K562 (cell line): Measurements from ENCODE around the gene ANXA2. TPM values are rescaled to one million over a fixed set of nuclear protein-coding genes. Genes with fewer than 3 reads are reported as not detected.
A peak's percentile ranks its signal among the peaks of the same experiment; 100 is the strongest.

ENCODE experiments used
- ATAC-seq: fragments of 200-7000 bp; cut with Tn5 transposase; 3 replicates; pipeline ENCODE4 v1.9.1; 2020; ENCODE audit warnings: moderate library complexity
- BruUV-seq: library from RNA; stranded (reverse); fragments of 400-500 nt; replicated peaks from 2 replicates; lab custom pipeline; 2021; lab: Mats Ljungman, UMichigan
- CTCF ChIA-PET: fragments of 300-600 bp; formaldehyde crosslinking; extraction: SDS; loops from one replicate; lab custom pipeline; 2021; ENCODE audit warnings: low intra/inter-chr PET ratio; lab: Yijun Ruan, JAX
- POLR2A ChIA-PET: fragments of 300-600, 350-650 bp; sonication (Branson Sonifier 250); formaldehyde crosslinking; extraction: SDS; loops from one replicate; lab custom pipeline; 2021; ENCODE audit warnings: antibody characterized with exemption, inconsistent platforms; lab: Yijun Ruan, JAX
- DNase-seq, 4 experiments: peaks; one replicate each; pipeline versions ENCODE4 v3.0.0 to v3.0.0-alpha.2; 2011 to 2018; ENCODE audit warnings: low spot score in 3 of 4, mixed read lengths in 3 of 4; ENCODE audit errors: extremely low read depth in 1 of 4
- FAIRE-seq: peaks from 2 replicates; lab custom pipeline; 2011; peaks lifted over from hg19 to GRCh38; lab: Jason Lieb, UNC
- H2AFZ ChIP-seq: 2 replicates; pipeline ENCODE4 v1.6.0; 2011; ENCODE audit warnings: low read depth, low read length, control low read depth, inconsistent platforms
- H3K27ac ChIP-seq: fragments of 200-600 bp; 3 replicates; pipeline ENCODE4 v1.8.0; 2011; ENCODE audit warnings: low read depth, mild to moderate bottlenecking, control low read depth, inconsistent platforms, low read length, moderate library complexity, mixed read lengths; ENCODE audit errors: extremely low read depth
- H3K27me3 ChIP-seq, 2 experiments: fragments of 300-600 bp in 1 of 2; 2 replicates in 1 of 2; 3 replicates in 1 of 2; pipeline versions ENCODE4 v1.6.0 to v1.8.0; 2011; ENCODE audit warnings: inconsistent platforms in 2 of 2, low read length in 2 of 2, mild to moderate bottlenecking in 1 of 2, mixed read lengths in 1 of 2, moderate library complexity in 1 of 2; ENCODE audit not compliant: control insufficient read depth in 2 of 2, insufficient read depth in 2 of 2
- H3K36me3 ChIP-seq: fragments of 300-600 bp; 3 replicates; pipeline ENCODE4 v1.8.0; 2011; ENCODE audit warnings: mild to moderate bottlenecking, low read length, inconsistent platforms; ENCODE audit not compliant: control insufficient read depth, insufficient read depth
- H3K4me1 ChIP-seq, 2 experiments: fragments of 200-600 bp in 1 of 2; replicated peaks in 1 of 2; 2 replicates in 1 of 2; 3 replicates in 1 of 2; pipeline versions ENCODE4 v1.5.1 to v1.8.0; 2011; ENCODE audit warnings: inconsistent platforms in 2 of 2, low read length in 2 of 2, mild to moderate bottlenecking in 1 of 2, mixed read lengths in 1 of 2, moderate library complexity in 1 of 2; ENCODE audit not compliant: control insufficient read depth in 2 of 2, insufficient read depth in 2 of 2
- H3K4me2 ChIP-seq: 2 replicates; pipeline ENCODE4 v1.6.1; 2011; ENCODE audit warnings: low read length, control low read depth, inconsistent platforms, mixed read lengths; ENCODE audit not compliant: insufficient read depth
- H3K4me3 ChIP-seq: fragments of 200-600 bp; sonication (generic), shearing (Covaris generic); 2 replicates; pipeline ENCODE4 v1.5.1; 2016; ENCODE audit warnings: control low read depth, inconsistent platforms
- H3K79me2 ChIP-seq: fragments of 200-600 bp; 3 replicates; pipeline ENCODE4 v1.8.0; 2011; ENCODE audit warnings: low read length, inconsistent platforms; ENCODE audit not compliant: control insufficient read depth, insufficient read depth
- H3K9ac ChIP-seq, 2 experiments: 2 replicates each; pipeline versions ENCODE4 v1.6.0 to v1.6.1; 2011; ENCODE audit warnings: low read depth in 2 of 2, low read length in 2 of 2, control low read depth in 1 of 2, inconsistent platforms in 1 of 2, mild to moderate bottlenecking in 1 of 2, mixed read lengths in 1 of 2; ENCODE audit not compliant: insufficient read depth in 1 of 2
- H3K9me1 ChIP-seq: one replicate; pipeline ENCODE4 v1.6.0; 2011; ENCODE audit warnings: inconsistent platforms, mild to moderate bottlenecking, low read length, moderate library complexity; ENCODE audit not compliant: control insufficient read depth, insufficient read depth
- H3K9me3 ChIP-seq: replicated peaks from 2 replicates; pipeline ENCODE4 v1.5.1; 2011; ENCODE audit warnings: low read depth, low read length, inconsistent platforms; ENCODE audit not compliant: control insufficient read depth, insufficient read depth
- H4K20me1 ChIP-seq: replicated peaks from 2 replicates; pipeline ENCODE4 v1.6.1; 2011; ENCODE audit warnings: low read length, inconsistent platforms, mixed read lengths; ENCODE audit not compliant: control insufficient read depth, insufficient read depth
- BRCA1 ChIP-seq, 2 experiments: fragments of 450-650 bp in 1 of 2; sonication (generic) in 1 of 2; formaldehyde crosslinking in 1 of 2; IDR thresholded peaks; 2 replicates each; pipeline versions ENCODE4 v1.5.0 to v1.6.1; 2017 to 2020; ENCODE audit warnings: mild to moderate bottlenecking in 1 of 2, missing genetic modification reagents in 1 of 2
- CCNT2 ChIP-seq: IDR thresholded peaks from 2 replicates; pipeline ENCODE4 v1.6.1; 2011; ENCODE audit warnings: borderline replicate concordance, low read depth, mild to moderate bottlenecking, moderate library complexity, mixed read lengths, low read length; ENCODE audit not compliant: insufficient read length; ENCODE audit errors: extremely low read depth
- FOXJ2 ChIP-seq: fragments of 200-800 bp; sonication (Bioruptor generic); IDR thresholded peaks from 2 replicates; pipeline ENCODE4 v1.6.1; 2016; ENCODE audit warnings: missing genetic modification characterization, missing compliant biosample characterization
- GABPA ChIP-seq: fragments of 200-800 bp; sonication (Bioruptor generic); conservative IDR thresholded peaks from 2 replicates; pipeline ENCODE4 v1.6.1; 2016; ENCODE audit warnings: low read depth, missing genetic modification characterization, missing compliant biosample characterization
- HSF4 ChIP-seq: fragments of 250-450 bp; sonication (Bioruptor Pico); IDR thresholded peaks from 2 replicates; pipeline ENCODE4 v2.1.2; 2022; ENCODE audit warnings: mild to moderate bottlenecking, moderate library complexity, borderline replicate concordance
- PHF8 ChIP-seq: fragments of 200-600 bp; sonication (generic); IDR thresholded peaks from 2 replicates; pipeline ENCODE4 v1.6.1; 2012; ENCODE audit warnings: mixed run types, mild to moderate bottlenecking, inconsistent platforms, low read length, moderate library complexity, borderline replicate concordance
- RBFOX2 ChIP-seq: fragments of 200-400 bp; formaldehyde crosslinking; IDR thresholded peaks from 2 replicates; pipeline ENCODE4 v1.6.1; 2017; ENCODE audit warnings: low read depth, mild to moderate bottlenecking, low read length, moderate library complexity
- SAP30 ChIP-seq: fragments of 200-600 bp; sonication (generic); IDR thresholded peaks from 2 replicates; pipeline ENCODE4 v1.6.1; 2012; ENCODE audit warnings: borderline replicate concordance, low read depth, mild to moderate bottlenecking, moderate library complexity, low read length, control low read depth, inconsistent platforms; ENCODE audit not compliant: insufficient read depth, poor library complexity, severe bottlenecking
- TBL1XR1 ChIP-seq, 2 experiments: IDR thresholded peaks; 2 replicates each; pipeline ENCODE4 v1.6.1; 2012; ENCODE audit warnings: improper control_type of control experiment in 2 of 2, low read length in 2 of 2, mild to moderate bottlenecking in 1 of 2
- TGIF2 ChIP-seq: sonication (generic); formaldehyde crosslinking; IDR thresholded peaks from 2 replicates; pipeline ENCODE4 v1.8.1; 2022; ENCODE audit warnings: mild to moderate bottlenecking, missing genetic modification reagents, moderate library complexity
- ZNF436 ChIP-seq: fragments of 250-450, 450-650 bp; sonication (Bioruptor Pico); formaldehyde crosslinking; IDR thresholded peaks from 2 replicates; pipeline ENCODE4 v1.7.0; 2020; ENCODE audit warnings: mild to moderate bottlenecking
- WGBS: fragments of 100-300 bp; shearing (Covaris generic); methylation state at CpG from one replicate; pipeline ENCODE4 v1.1.6; 2016; ENCODE audit warnings: low coverage, mixed read lengths; ENCODE audit not compliant: insufficient coverage; ENCODE audit errors: missing lambda C conversion rate; 5-methylcytosine and 5-hydroxymethylcytosine counted together
- in situ Hi-C: fragments of 300-500 bp; cut with MboI; formaldehyde crosslinking; loops from 4 replicates; pipeline ENCODE4 v1.15.0; 2018; ENCODE audit warnings: inconsistent platforms, mixed read lengths
- intact Hi-C: fragments of 100-400 bp; cut with micrococcal nuclease; formaldehyde crosslinking; loops from 2 replicates; pipeline ENCODE4 v1.14.2; 2022
- polyA plus RNA-seq, 8 experiments: library from polyadenylated mRNA; depleted of rRNA in 4 of 8; stranded (reverse) in 5 of 8; unstranded in 3 of 8; fragments of >200 nt; fragmentation: Nextera tagmentation in 2 of 8; fragmentation: Illumina TruSeq in 1 of 8; extraction: Ambion mirVana in 2 of 8; extraction: Trizol in 1 of 8; gene quantifications; 2 replicates each; pipeline versions ENCODE4 v1.2.1 to v1.2.3, GENCODE V29; 2011 to 2014; ENCODE audit warnings: inconsistent platforms in 1 of 8, missing spikeins in 1 of 8
- total RNA-seq, 7 experiments: library from RNA; depleted of rRNA in 6 of 7; stranded (reverse); fragments of >200 nt in 6 of 7; fragmentation: Illumina TruSeq in 2 of 7; extraction: Trizol in 2 of 7; gene quantifications; 2 replicates each; pipeline versions ENCODE4 v1.2.1 to v1.2.3, GENCODE V29; 2011 to 2021; ENCODE audit warnings: low replicate concordance in 1 of 7
- TF ChIP-seq, protein P1 (sequence below): sonication (generic); formaldehyde crosslinking; IDR thresholded peaks from 2 replicates; pipeline ENCODE4 v1.9.0; 2022; ENCODE audit warnings: mild to moderate bottlenecking, missing genetic modification reagents
- TF ChIP-seq, protein P2 (sequence below): fragments of 450-650 bp; formaldehyde crosslinking; IDR thresholded peaks from 2 replicates; pipeline ENCODE4 v1.4.0; 2020; ENCODE audit warnings: mild to moderate bottlenecking, moderate library complexity
- TF ChIP-seq, protein P3 (sequence below): sonication (generic); formaldehyde crosslinking; IDR thresholded peaks from 2 replicates; pipeline ENCODE4 v1.8.0; 2022; ENCODE audit warnings: mild to moderate bottlenecking, missing genetic modification reagents

The ANXA2 gene
- total and polyA plus RNA-seq, 9 of the 15 experiments (the other 6 are each of a cell fraction or from before 2014, with no cell fraction given) = 301 to 1,102 (median 452) TPM

DNA sequence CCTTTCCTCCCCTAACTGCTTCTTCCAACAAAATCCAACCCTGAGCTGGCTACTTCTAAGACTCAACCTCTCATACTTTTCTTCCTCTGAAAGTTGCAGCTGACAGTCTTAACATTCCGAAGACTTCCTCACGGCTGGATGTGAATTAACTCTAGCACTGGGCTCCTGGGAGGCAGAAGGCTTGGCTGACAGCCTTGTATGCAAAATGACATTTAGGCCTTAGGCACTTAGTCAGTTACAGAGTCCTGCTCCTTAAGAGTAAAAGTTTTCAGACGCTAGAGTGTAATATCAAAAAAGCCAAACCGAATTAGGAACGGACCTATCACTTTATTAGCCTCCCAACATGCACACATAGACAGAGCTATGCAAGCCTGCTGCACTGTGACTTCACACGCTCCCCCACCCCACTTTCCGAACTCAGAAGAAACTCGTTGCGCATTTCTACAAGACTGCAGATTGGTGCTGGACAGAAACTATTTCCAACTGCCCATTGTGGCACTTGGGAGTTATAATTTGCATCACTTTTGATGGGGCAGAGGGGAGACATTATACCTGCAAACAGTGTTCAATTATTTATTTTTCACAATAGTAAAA, 15.5 kb upstream of the ANXA2 start:
- no peak overlapping the region for H3K9ac ChIP-seq
- 0 out of 2 replicates have a peak overlapping the region, but pooled peaks have one; percentile 33 for H2AFZ ChIP-seq
- CTCF ChIA-PET = no interaction called here
- H3K27me3 ChIP-seq = no peaks in the 10 kb centered on the region
- no TSS peak for BruUV-seq
- WGBS = 58% methylated on average over 9 of the region's 9 CpGs
- in situ Hi-C loops = no loop called here
- no peaks in the 10 kb centered on the region for H4K20me1 ChIP-seq
- no peaks in the 10 kb centered on the region for H3K9me1 ChIP-seq
- H3K9me3 ChIP-seq = no peaks in the 10 kb centered on the region
- no peak overlapping the region for H3K27ac ChIP-seq
- H3K79me2 ChIP-seq = no peaks in the 10 kb centered on the region
- no peak for FAIRE-seq
- H3K36me3 ChIP-seq = no peaks in the 10 kb centered on the region
- DNase-seq = no peak
- intact Hi-C loops = no loop called here
- H3K4me1 ChIP-seq = peaks cover 7 to 16% of the 10 kb centered on the region in 2 experiments; a peak in 4 of 5 replicates
- no peak overlapping the region for H3K4me3 ChIP-seq
- no peak for ATAC-seq
- POLR2A ChIA-PET = interaction anchor here (0.8 to 1.9 kb wide), 2 partner anchors 7 to 15 kb away, joined by 3 to 4 read pairs; partner anchors contain the start of gene ANXA2
- no peak overlapping the region for H3K4me2 ChIP-seq
- TF ChIP-seq RBFOX2 (no peak), CCNT2 (no peak), TGIF2 (CRISPR knock-in tag) (no peak), PHF8 (no peak), BRCA1 (IDR thresholded peaks at IDR 0.05) (no peak), BRCA1 (CRISPR knock-in tag; IDR thresholded peaks at IDR 0.05) (no peak), SAP30 (no peak), HSF4 (no peak), FOXJ2 (tag) (no peak), TBL1XR1 (IDR thresholded peaks at IDR 0.05; ENCODE audit: low read length in 2 of 2) (no peak), ZNF436 (CRISPR knock-in tag) (no peak), GABPA (no peak)
- TF ChIP-seq, protein P1, sequence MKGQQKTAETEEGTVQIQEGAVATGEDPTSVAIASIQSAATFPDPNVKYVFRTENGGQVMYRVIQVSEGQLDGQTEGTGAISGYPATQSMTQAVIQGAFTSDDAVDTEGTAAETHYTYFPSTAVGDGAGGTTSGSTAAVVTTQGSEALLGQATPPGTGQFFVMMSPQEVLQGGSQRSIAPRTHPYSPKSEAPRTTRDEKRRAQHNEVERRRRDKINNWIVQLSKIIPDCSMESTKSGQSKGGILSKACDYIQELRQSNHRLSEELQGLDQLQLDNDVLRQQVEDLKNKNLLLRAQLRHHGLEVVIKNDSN (CRISPR knock-in tag) = no peak
- TF ChIP-seq, protein P2, sequence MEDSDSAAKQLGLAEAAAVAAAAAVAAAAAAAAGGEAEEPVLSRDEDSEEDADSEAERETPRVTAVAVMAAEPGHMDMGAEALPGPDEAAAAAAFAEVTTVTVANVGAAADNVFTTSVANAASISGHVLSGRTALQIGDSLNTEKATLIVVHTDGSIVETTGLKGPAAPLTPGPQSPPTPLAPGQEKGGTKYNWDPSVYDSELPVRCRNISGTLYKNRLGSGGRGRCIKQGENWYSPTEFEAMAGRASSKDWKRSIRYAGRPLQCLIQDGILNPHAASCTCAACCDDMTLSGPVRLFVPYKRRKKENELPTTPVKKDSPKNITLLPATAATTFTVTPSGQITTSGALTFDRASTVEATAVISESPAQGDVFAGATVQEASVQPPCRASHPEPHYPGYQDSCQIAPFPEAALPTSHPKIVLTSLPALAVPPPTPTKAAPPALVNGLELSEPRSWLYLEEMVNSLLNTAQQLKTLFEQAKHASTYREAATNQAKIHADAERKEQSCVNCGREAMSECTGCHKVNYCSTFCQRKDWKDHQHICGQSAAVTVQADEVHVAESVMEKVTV (CRISPR knock-in tag) = no peak
- TF ChIP-seq, protein P3, sequence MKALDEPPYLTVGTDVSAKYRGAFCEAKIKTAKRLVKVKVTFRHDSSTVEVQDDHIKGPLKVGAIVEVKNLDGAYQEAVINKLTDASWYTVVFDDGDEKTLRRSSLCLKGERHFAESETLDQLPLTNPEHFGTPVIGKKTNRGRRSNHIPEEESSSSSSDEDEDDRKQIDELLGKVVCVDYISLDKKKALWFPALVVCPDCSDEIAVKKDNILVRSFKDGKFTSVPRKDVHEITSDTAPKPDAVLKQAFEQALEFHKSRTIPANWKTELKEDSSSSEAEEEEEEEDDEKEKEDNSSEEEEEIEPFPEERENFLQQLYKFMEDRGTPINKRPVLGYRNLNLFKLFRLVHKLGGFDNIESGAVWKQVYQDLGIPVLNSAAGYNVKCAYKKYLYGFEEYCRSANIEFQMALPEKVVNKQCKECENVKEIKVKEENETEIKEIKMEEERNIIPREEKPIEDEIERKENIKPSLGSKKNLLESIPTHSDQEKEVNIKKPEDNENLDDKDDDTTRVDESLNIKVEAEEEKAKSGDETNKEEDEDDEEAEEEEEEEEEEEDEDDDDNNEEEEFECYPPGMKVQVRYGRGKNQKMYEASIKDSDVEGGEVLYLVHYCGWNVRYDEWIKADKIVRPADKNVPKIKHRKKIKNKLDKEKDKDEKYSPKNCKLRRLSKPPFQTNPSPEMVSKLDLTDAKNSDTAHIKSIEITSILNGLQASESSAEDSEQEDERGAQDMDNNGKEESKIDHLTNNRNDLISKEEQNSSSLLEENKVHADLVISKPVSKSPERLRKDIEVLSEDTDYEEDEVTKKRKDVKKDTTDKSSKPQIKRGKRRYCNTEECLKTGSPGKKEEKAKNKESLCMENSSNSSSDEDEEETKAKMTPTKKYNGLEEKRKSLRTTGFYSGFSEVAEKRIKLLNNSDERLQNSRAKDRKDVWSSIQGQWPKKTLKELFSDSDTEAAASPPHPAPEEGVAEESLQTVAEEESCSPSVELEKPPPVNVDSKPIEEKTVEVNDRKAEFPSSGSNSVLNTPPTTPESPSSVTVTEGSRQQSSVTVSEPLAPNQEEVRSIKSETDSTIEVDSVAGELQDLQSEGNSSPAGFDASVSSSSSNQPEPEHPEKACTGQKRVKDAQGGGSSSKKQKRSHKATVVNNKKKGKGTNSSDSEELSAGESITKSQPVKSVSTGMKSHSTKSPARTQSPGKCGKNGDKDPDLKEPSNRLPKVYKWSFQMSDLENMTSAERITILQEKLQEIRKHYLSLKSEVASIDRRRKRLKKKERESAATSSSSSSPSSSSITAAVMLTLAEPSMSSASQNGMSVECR (CRISPR knock-in tag) = no peak
